HepG2 (cell line): ENCODE measurements around the gene AHCY. TPM values are rescaled to one million over a fixed set of nuclear protein-coding genes. Genes with fewer than 3 reads are reported as not detected.

ENCODE experiments used
- BORCS8-MEF2B ChIP-seq: sonication (generic); formaldehyde crosslinking; IDR thresholded peaks from 2 replicates; pipeline ENCODE4 v1.8.0; 2022; ENCODE audit warnings: mild to moderate bottlenecking, missing genetic modification reagents
- CENPX ChIP-seq: sonication (generic); formaldehyde crosslinking; IDR thresholded peaks from 2 replicates; pipeline ENCODE4 v1.9.0; 2021; ENCODE audit warnings: mild to moderate bottlenecking, missing genetic modification reagents, moderate library complexity
- DNMT3B ChIP-seq: conservative IDR thresholded peaks from 2 replicates; pipeline ENCODE4 v1.6.1; 2016; ENCODE audit warnings: missing biosample characterization, control low read depth
- GTF2F1 ChIP-seq: fragments of 150-350 bp; IDR thresholded peaks from 2 replicates; pipeline ENCODE4 v1.6.1; 2014; ENCODE audit warnings: low read length
- ISX ChIP-seq: sonication (generic); formaldehyde crosslinking; conservative IDR thresholded peaks from 2 replicates; pipeline ENCODE4 v1.5.0; 2020; ENCODE audit warnings: missing genetic modification reagents
- KMT2B ChIP-seq: IDR thresholded peaks from 2 replicates; pipeline ENCODE4 v1.6.1; 2016; ENCODE audit warnings: missing genetic modification reagents, missing compliant biosample characterization
- MBNL3 ChIP-seq: fragments of 250-450 bp; sonication (Bioruptor Pico); conservative IDR thresholded peaks from 2 replicates; pipeline ENCODE4 v1.8.0; 2022; ENCODE audit warnings: mild to moderate bottlenecking, inconsistent platforms
- NFIC ChIP-seq: IDR thresholded peaks from 2 replicates; pipeline ENCODE4 v1.6.1; 2012; ENCODE audit warnings: mild to moderate bottlenecking, low read length, inconsistent platforms
- PAWR ChIP-seq: sonication (generic); formaldehyde crosslinking; IDR thresholded peaks from 2 replicates; pipeline ENCODE4 v1.4.0; 2020; ENCODE audit warnings: missing genetic modification reagents, mild to moderate bottlenecking, borderline replicate concordance
- RARG ChIP-seq: sonication (generic); formaldehyde crosslinking; IDR thresholded peaks from 2 replicates; pipeline ENCODE4 v1.4.0; 2020; ENCODE audit warnings: low read depth, mild to moderate bottlenecking, missing genetic modification reagents
- REL ChIP-seq: sonication (generic); formaldehyde crosslinking; conservative IDR thresholded peaks from 2 replicates; pipeline ENCODE4 v1.8.0; 2022; ENCODE audit warnings: mild to moderate bottlenecking, missing genetic modification reagents, moderate library complexity
- RNF2 ChIP-seq: fragments of 450-650 bp; conservative IDR thresholded peaks from 2 replicates; pipeline ENCODE4 v1.6.1; 2016; ENCODE audit warnings: low read depth
- TBX3 ChIP-seq: fragments of 450-650 bp; IDR thresholded peaks from 2 replicates; pipeline ENCODE4 v1.6.1; 2017; ENCODE audit warnings: antibody characterized with exemption, mild to moderate bottlenecking, inconsistent platforms, borderline replicate concordance
- TCF7 ChIP-seq: sonication (generic); IDR thresholded peaks from 2 replicates; pipeline ENCODE4 v1.6.1; 2016; ENCODE audit warnings: antibody characterized with exemption, low read depth
- ZBTB40 ChIP-seq, 2 experiments: fragments of 450-650 bp in 1 of 2; sonication (generic) in 1 of 2; formaldehyde crosslinking in 1 of 2; IDR thresholded peaks; 2 replicates each; pipeline versions ENCODE4 v1.6.1 to v1.8.0; 2016 to 2022; ENCODE audit warnings: antibody characterized with exemption in 1 of 2, mild to moderate bottlenecking in 1 of 2, missing genetic modification reagents in 1 of 2
- ZBTB7B ChIP-seq: sonication (generic); formaldehyde crosslinking; IDR thresholded peaks from 2 replicates; pipeline ENCODE4 v1.4.0; 2020; ENCODE audit warnings: missing genetic modification reagents
- ZNF17 ChIP-seq: sonication (generic); formaldehyde crosslinking; IDR thresholded peaks from 2 replicates; pipeline ENCODE4 v1.5.0; 2020; ENCODE audit warnings: mild to moderate bottlenecking, missing genetic modification reagents
- ZNF652 ChIP-seq: IDR thresholded peaks from 2 replicates; pipeline ENCODE4 v1.6.1; 2016; ENCODE audit warnings: low read depth, borderline replicate concordance
- polyA plus RNA-seq, 8 experiments: library from polyadenylated mRNA; depleted of rRNA in 3 of 8; stranded (reverse) in 7 of 8; unstranded in 1 of 8; fragments of >200 nt; fragmentation: Illumina TruSeq in 4 of 8; extraction: Trizol in 4 of 8; gene quantifications; 2 replicates each; pipeline versions ENCODE4 v1.2.1 to v1.2.3, GENCODE V29; 2011 to 2016; ENCODE audit warnings: low read depth in 4 of 8, missing spikeins in 1 of 8, mixed read lengths in 1 of 8; ENCODE audit not compliant: insufficient read depth in 1 of 8
- total RNA-seq, 5 experiments: library from RNA; depleted of rRNA; stranded (reverse); fragments of >200 nt; fragmentation: Illumina TruSeq; extraction: Trizol; gene quantifications; 2 replicates each; pipeline ENCODE4 v1.2.3, GENCODE V29; 2016; ENCODE audit warnings: low read depth in 1 of 5
- TF ChIP-seq, protein P1 (sequence below), 2 experiments: IDR thresholded peaks; 2 replicates each; pipeline ENCODE4 v1.6.1; 2011 to 2012; ENCODE audit warnings: low read length in 2 of 2, borderline replicate concordance in 1 of 2, low read depth in 1 of 2, mild to moderate bottlenecking in 1 of 2, moderate library complexity in 1 of 2
- TF ChIP-seq, protein P2 (sequence below): IDR thresholded peaks from 2 replicates; pipeline ENCODE4 v1.6.1; 2012; ENCODE audit warnings: inconsistent platforms

The AHCY gene
- total and polyA plus RNA-seq, 2 of the 13 experiments (the other 11 are each of a cell fraction or from before 2014, with no cell fraction given), result 407 to 419 TPM

DNA sequence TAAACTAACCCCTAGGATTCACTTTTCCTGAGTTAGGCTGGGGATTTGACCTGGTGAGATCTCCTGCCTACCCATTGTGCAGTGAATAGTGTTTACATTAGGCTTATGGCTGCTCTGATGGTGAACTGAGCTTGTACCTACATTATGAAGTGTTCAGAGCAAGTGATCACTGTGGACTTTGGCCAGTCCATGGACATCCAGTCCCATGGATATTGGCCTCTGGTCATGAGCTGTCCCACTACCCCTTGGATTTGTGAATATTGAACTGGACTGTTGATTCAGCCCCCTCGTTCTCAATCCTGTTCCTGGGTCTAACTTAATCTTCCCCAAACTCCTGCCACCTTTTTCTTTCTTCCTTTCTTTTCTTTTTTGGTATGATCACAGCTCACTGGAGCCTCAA, 48.2 kb downstream of the AHCY start (continued):
- TF ChIP-seq, protein P1, sequence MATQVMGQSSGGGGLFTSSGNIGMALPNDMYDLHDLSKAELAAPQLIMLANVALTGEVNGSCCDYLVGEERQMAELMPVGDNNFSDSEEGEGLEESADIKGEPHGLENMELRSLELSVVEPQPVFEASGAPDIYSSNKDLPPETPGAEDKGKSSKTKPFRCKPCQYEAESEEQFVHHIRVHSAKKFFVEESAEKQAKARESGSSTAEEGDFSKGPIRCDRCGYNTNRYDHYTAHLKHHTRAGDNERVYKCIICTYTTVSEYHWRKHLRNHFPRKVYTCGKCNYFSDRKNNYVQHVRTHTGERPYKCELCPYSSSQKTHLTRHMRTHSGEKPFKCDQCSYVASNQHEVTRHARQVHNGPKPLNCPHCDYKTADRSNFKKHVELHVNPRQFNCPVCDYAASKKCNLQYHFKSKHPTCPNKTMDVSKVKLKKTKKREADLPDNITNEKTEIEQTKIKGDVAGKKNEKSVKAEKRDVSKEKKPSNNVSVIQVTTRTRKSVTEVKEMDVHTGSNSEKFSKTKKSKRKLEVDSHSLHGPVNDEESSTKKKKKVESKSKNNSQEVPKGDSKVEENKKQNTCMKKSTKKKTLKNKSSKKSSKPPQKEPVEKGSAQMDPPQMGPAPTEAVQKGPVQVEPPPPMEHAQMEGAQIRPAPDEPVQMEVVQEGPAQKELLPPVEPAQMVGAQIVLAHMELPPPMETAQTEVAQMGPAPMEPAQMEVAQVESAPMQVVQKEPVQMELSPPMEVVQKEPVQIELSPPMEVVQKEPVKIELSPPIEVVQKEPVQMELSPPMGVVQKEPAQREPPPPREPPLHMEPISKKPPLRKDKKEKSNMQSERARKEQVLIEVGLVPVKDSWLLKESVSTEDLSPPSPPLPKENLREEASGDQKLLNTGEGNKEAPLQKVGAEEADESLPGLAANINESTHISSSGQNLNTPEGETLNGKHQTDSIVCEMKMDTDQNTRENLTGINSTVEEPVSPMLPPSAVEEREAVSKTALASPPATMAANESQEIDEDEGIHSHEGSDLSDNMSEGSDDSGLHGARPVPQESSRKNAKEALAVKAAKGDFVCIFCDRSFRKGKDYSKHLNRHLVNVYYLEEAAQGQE (IDR thresholded peaks at IDR 0.05; ENCODE audit: borderline replicate concordance in 1 of 2, low read depth in 1 of 2, low read length in 2 of 2), result no peak
- TF ChIP-seq ZBTB7B (0 out of 2 replicates have a peak, but pooled peaks have one; percentile 34), CENPX (CRISPR knock-in tag) (no peak), KMT2B (CRISPR knock-in tag) (no peak), NFIC (no peak), ISX (no peak), TCF7 (no peak), REL (CRISPR knock-in tag) (no peak), TBX3 (no peak), GTF2F1 (no peak), MBNL3 (CRISPR knock-in tag) (no peak), RNF2 (no peak), PAWR (no peak), ZBTB40 (IDR thresholded peaks at IDR 0.05) (no peak), ZBTB40 (CRISPR knock-in tag; IDR thresholded peaks at IDR 0.05) (no peak), ZNF17 (CRISPR knock-in tag) (no peak), BORCS8-MEF2B (CRISPR knock-in tag) (no peak), DNMT3B (CRISPR knock-in tag) (no peak), ZNF652 (no peak), RARG (no peak)
- TF ChIP-seq, protein P2, sequence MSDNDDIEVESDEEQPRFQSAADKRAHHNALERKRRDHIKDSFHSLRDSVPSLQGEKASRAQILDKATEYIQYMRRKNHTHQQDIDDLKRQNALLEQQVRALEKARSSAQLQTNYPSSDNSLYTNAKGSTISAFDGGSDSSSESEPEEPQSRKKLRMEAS, result no peak
